B cell (primary cell): ENCODE results near the gene HS3ST3A1. TPM values are rescaled to one million over a fixed set of nuclear protein-coding genes. Genes with fewer than 3 reads are reported as not detected.

ENCODE experiments used
- ATAC-seq: fragments of 200-7000 bp; cut with Tn5 transposase; one replicate; pipeline ENCODE4 v1.10.0; 2021; ENCODE audit warnings: low read depth, mild to moderate bottlenecking, moderate number of reproducible peaks, moderate library complexity
- CTCF ChIA-PET: fragments of 350-600 bp; sonication (Branson Sonifier 250); formaldehyde crosslinking; loops from one replicate; lab custom pipeline; 2021; ENCODE audit warnings: antibody characterized with exemption, inconsistent platforms; lab: Charles Lee
- POLR2A ChIA-PET: fragments of 350-600 bp; sonication (Branson Sonifier 250); formaldehyde crosslinking; loops from one replicate; lab custom pipeline; 2021; ENCODE audit warnings: antibody characterized with exemption; lab: Charles Lee
- DNase-seq: peaks from one replicate; pipeline ENCODE4 v3.0.0; 2013
- H2AFZ ChIP-seq: 2 replicates; pipeline ENCODE4 v1.6.1; 2012; ENCODE audit warnings: mild to moderate bottlenecking, low read depth, low read length; ENCODE audit not compliant: insufficient read depth, poor library complexity, severe bottlenecking
- H3K27ac ChIP-seq, 2 donors: 1 replicate in 1 of 2; 2 replicates in 1 of 2; pipeline ENCODE4 v1.5.1; 2012 to 2013; ENCODE audit warnings: low read length in 2 of 2, mild to moderate bottlenecking in 2 of 2, moderate library complexity in 1 of 2
- H3K27me3 ChIP-seq, 4 experiments: fragments of 200-600 bp in 1 of 4; sonication (generic) in 1 of 4; replicated peaks in 1 of 4; 1 replicate in 2 of 4; 2 replicates in 2 of 4; pipeline versions ENCODE4 v1.6.1 to v1.7.0; 2013 to 2016; ENCODE audit warnings: low read length in 3 of 4, mild to moderate bottlenecking in 2 of 4, mixed read lengths in 1 of 4, moderate library complexity in 1 of 4; ENCODE audit not compliant: insufficient read depth in 4 of 4, control insufficient read depth in 3 of 4; ENCODE audit errors: control extremely low read depth in 1 of 4
- H3K36me3 ChIP-seq, 2 experiments: replicated peaks in 1 of 2; 1 replicate in 1 of 2; 2 replicates in 1 of 2; pipeline versions ENCODE4 v1.6.1 to v1.7.1; 2013; ENCODE audit warnings: low read length in 1 of 2; ENCODE audit not compliant: insufficient read depth in 2 of 2, control insufficient read depth in 1 of 2; ENCODE audit errors: control extremely low read depth in 1 of 2, extremely low read depth in 1 of 2
- H3K4me1 ChIP-seq, 2 donors: fragments of 200-600 bp in 1 of 2; sonication (generic) in 1 of 2; 1 replicate in 1 of 2; 2 replicates in 1 of 2; pipeline versions ENCODE4 v1.5.1 to v1.6.1; 2013 to 2017; ENCODE audit warnings: low read length in 2 of 2; ENCODE audit not compliant: control insufficient read depth in 2 of 2, insufficient read depth in 2 of 2
- H3K4me2 ChIP-seq: replicated peaks from 2 replicates; pipeline ENCODE3; 2012; ENCODE audit warnings: mild to moderate bottlenecking, low read depth, low read length; ENCODE audit not compliant: poor library complexity, severe bottlenecking
- H3K4me3 ChIP-seq, 5 experiments: fragments of 200-600 bp in 1 of 5; sonication (generic) in 1 of 5; 1 replicate in 3 of 5; 2 replicates in 2 of 5; pipeline versions ENCODE4 v1.5.1 to v1.7.0; 2011 to 2016; ENCODE audit warnings: low read length in 4 of 5, mild to moderate bottlenecking in 4 of 5, low read depth in 2 of 5, control low read depth in 1 of 5, moderate library complexity in 1 of 5; ENCODE audit not compliant: insufficient read depth in 1 of 5; ENCODE audit errors: control extremely low read depth in 1 of 5, extremely low read depth in 1 of 5
- H3K79me2 ChIP-seq: fragments of 200-600 bp; sonication (generic); one replicate; pipeline ENCODE4 v1.6.0; 2016; ENCODE audit warnings: low read length; ENCODE audit not compliant: control insufficient read depth, insufficient read depth
- H3K9ac ChIP-seq: fragments of 200-600 bp; sonication (generic); 2 replicates; pipeline ENCODE4 v1.6.1; 2017; ENCODE audit warnings: mild to moderate bottlenecking, low read length, moderate library complexity
- H3K9me3 ChIP-seq, 3 donors: one replicate each; pipeline versions ENCODE4 v1.6.1 to v1.7.1; 2013; ENCODE audit warnings: low read length in 2 of 3; ENCODE audit not compliant: control insufficient read depth in 2 of 3, insufficient read depth in 1 of 3; ENCODE audit errors: control extremely low read depth in 1 of 3
- H4K20me1 ChIP-seq: 2 replicates; pipeline ENCODE4 v1.6.0; 2012; ENCODE audit warnings: mild to moderate bottlenecking, low read length; ENCODE audit not compliant: insufficient read depth, control insufficient read depth, poor library complexity, severe bottlenecking
- H3K27ac Mint-ChIP-seq: one replicate; pipeline ENCODE4 v1.8.0; 2021; ENCODE audit warnings: mixed read lengths
- H3K27me3 Mint-ChIP-seq: one replicate; pipeline ENCODE4 v1.8.0; 2021; ENCODE audit warnings: mixed read lengths
- H3K4me1 Mint-ChIP-seq: one replicate; pipeline ENCODE4 v1.8.0; 2021; ENCODE audit warnings: mixed read lengths
- H3K4me3 Mint-ChIP-seq: one replicate; pipeline ENCODE4 v1.8.0; 2021; ENCODE audit warnings: mixed read lengths
- H3K9me3 Mint-ChIP-seq: one replicate; pipeline ENCODE4 v1.8.0; 2022; ENCODE audit warnings: mixed read lengths; ENCODE audit not compliant: insufficient read depth
- EZH2 ChIP-seq: IDR thresholded peaks from 2 replicates; pipeline ENCODE4 v1.6.1; 2012; ENCODE audit warnings: borderline replicate concordance, low read depth, mild to moderate bottlenecking, moderate library complexity, low read length; ENCODE audit not compliant: insufficient read depth, poor library complexity, severe bottlenecking
- WGBS: methylation state at CpG from one replicate; pipeline ENCODE4 v1.1.5; 2013; ENCODE audit warnings: missing lambda C conversion rate; ENCODE audit not compliant: insufficient coverage; 5-methylcytosine and 5-hydroxymethylcytosine counted together
- intact Hi-C: fragments of 100-400 bp; cut with micrococcal nuclease; formaldehyde crosslinking; loops from one replicate; pipeline ENCODE4 v1.10.0; 2022
- polyA plus RNA-seq: library from polyadenylated mRNA; depleted of rRNA; stranded (reverse); fragments of >200 nt; gene quantifications from 2 replicates; pipeline ENCODE4 v1.2.3, GENCODE V29; 2012
- total RNA-seq, 2 donors: library from RNA; stranded (reverse); fragments of 120-200 nt in 1 of 2; gene quantifications; 1 replicate in 1 of 2; 2 replicates in 1 of 2; pipeline versions ENCODE4 v1.2.3 to v1.2.4, GENCODE V29; 2013 to 2022
- TF ChIP-seq, protein P1 (sequence below): fragments of 200-600 bp; IDR thresholded peaks from one replicate; pipeline ENCODE4 v1.8.0; 2022; ENCODE audit warnings: antibody characterized with exemption, mild to moderate bottlenecking

Gene HS3ST3A1
- total and polyA plus RNA-seq, 2 donors (not counting 1 experiment from before 2014, with no cell fraction given): 0.17 to 0.75 TPM

DNA sequence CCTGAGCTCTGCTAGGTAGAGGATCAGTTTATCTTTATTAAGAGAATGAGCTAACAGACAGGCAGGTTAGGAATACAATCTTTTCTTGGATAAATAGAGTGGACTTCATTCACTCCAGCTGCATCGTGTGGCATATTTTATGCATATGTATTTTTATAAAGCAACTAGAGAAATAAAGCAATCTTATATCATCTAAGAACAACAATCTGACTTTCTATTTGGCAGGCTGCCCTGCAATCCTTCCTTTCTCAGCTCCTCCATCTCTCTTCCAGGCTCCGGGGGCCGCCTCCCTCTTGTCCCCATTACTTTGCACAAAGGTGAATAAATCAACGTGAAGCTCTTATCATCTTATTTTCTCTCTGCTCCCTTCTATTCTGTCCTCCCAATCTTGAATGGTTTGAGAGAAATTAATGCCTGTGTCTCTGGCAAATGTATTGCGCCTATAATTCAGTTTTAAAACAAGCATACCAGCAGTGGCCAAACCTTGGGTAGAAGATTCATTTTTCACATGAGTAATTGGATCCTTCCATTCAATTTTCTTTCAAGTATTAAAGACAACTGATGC, 64.5 kb downstream of the HS3ST3A1 start:
- ChIA-PET POLR2A (no interaction called here), CTCF (no interaction called here)
- Histone ChIP-seq H3K79me2 (no peaks in the 10 kb centered on the region), H3K9me3 (peaks cover 0 to 5% (median 0%) of the 10 kb centered on the region in 3 donors), H3K4me1 (no peaks in the 10 kb centered on the region), H4K20me1 (no peaks in the 10 kb centered on the region), H3K27me3 (no peaks in the 10 kb centered on the region), H3K27ac (no peak overlapping the region), H3K9ac (no peak overlapping the region), H3K4me3 (no peak overlapping the region), H3K4me2 (no peak overlapping the region), H3K36me3 (no peaks in the 10 kb centered on the region), H2AFZ (no peak overlapping the region)
- TF ChIP-seq, protein P1, sequence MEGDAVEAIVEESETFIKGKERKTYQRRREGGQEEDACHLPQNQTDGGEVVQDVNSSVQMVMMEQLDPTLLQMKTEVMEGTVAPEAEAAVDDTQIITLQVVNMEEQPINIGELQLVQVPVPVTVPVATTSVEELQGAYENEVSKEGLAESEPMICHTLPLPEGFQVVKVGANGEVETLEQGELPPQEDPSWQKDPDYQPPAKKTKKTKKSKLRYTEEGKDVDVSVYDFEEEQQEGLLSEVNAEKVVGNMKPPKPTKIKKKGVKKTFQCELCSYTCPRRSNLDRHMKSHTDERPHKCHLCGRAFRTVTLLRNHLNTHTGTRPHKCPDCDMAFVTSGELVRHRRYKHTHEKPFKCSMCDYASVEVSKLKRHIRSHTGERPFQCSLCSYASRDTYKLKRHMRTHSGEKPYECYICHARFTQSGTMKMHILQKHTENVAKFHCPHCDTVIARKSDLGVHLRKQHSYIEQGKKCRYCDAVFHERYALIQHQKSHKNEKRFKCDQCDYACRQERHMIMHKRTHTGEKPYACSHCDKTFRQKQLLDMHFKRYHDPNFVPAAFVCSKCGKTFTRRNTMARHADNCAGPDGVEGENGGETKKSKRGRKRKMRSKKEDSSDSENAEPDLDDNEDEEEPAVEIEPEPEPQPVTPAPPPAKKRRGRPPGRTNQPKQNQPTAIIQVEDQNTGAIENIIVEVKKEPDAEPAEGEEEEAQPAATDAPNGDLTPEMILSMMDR: no peak
- no peak for TF ChIP-seq EZH2
- no peak for ATAC-seq
- Mint-ChIP-seq H3K27ac (no peak overlapping the region), H3K27me3 (no peaks in the 10 kb centered on the region), H3K9me3 (peaks cover 2% of the 10 kb centered on the region), H3K4me3 (no peak overlapping the region), H3K4me1 (no peaks in the 10 kb centered on the region)
- DNase-seq: no peak
- no CpG with 5 or more reads among the region's 5 CpGs for WGBS
- intact Hi-C loops: no loop called here

DNA sequence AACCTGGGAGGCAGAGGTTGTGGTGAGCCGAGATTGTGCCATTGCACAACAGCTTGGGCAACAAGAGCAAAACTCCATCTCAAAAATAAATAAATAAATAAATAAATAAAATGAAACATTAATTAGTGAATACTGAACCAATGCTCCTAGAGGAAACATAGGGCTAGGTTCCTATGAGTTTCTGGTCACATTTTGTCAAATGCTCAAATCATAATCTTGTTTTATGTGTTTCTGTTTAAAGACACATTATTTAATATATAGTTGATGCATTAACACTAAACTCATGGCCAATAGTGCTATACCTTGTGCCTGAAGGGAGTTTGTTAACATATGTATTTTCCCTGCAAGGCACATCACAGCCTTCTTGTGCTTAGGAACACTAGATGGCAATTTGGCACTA, 66.8 kb downstream of the HS3ST3A1 start:
- TF ChIP-seq, protein P1: no peak
- no peak for TF ChIP-seq EZH2
- Mint-ChIP-seq H3K27ac (no peak overlapping the region), H3K4me1 (no peaks in the 10 kb centered on the region), H3K27me3 (peaks cover 3% of the 10 kb centered on the region), H3K9me3 (peaks cover 2% of the 10 kb centered on the region), H3K4me3 (no peak overlapping the region)
- Histone ChIP-seq H3K4me2 (no peak overlapping the region), H3K79me2 (no peaks in the 10 kb centered on the region), H2AFZ (no peak overlapping the region), H3K9ac (no peak overlapping the region), H3K4me3 (no peak overlapping the region), H3K4me1 (no peaks in the 10 kb centered on the region), H3K27ac (no peak overlapping the region), H3K27me3 (no peaks in the 10 kb centered on the region), H3K9me3 (peaks cover 0 to 5% (median 0%) of the 10 kb centered on the region in 3 donors), H4K20me1 (no peaks in the 10 kb centered on the region), H3K36me3 (no peaks in the 10 kb centered on the region)
- ATAC-seq (no peak), DNase-seq (no peak)
- ChIA-PET CTCF (interaction anchor here (0.6 kb wide), 1 partner anchor 48 kb away, joined by 3 read pairs; no protein-coding TSS in a partner anchor), POLR2A (no interaction called here)
- no CpG with 5 or more reads among the region's 1 CpG for WGBS
- intact Hi-C loops: no loop called here
